H9 (cell line): ENCODE results near the gene PSPN. TPM values are rescaled to one million over a fixed set of nuclear protein-coding genes. Genes with fewer than 3 reads are reported as not detected.
A peak's percentile ranks its signal among the peaks of the same experiment; 100 is the strongest.

Experiments
- DNase-seq: peaks from one replicate; pipeline ENCODE4 v3.0.0-alpha.2; 2017
- H2AFZ ChIP-seq: one replicate; pipeline ENCODE4 v1.6.1; 2013; ENCODE audit warnings: mild to moderate bottlenecking, low read length, control low read depth, moderate library complexity
- H2AK5ac ChIP-seq: 2 replicates; pipeline ENCODE4 v1.6.1; 2013; ENCODE audit warnings: low read length, control low read depth, mixed read lengths; ENCODE audit not compliant: insufficient read length
- H2BK120ac ChIP-seq: one replicate; pipeline ENCODE4 v1.6.1; 2013; ENCODE audit warnings: low read depth, mild to moderate bottlenecking, low read length, control low read depth, inconsistent platforms; ENCODE audit not compliant: poor library complexity, severe bottlenecking
- H2BK12ac ChIP-seq: 2 replicates; pipeline ENCODE4 v1.6.1; 2013; ENCODE audit warnings: low read length, control low read depth, mixed read lengths, low read depth; ENCODE audit not compliant: insufficient read length
- H2BK15ac ChIP-seq: 2 replicates; pipeline ENCODE4 v1.6.1; 2013; ENCODE audit warnings: low read depth, low read length, control low read depth
- H2BK20ac ChIP-seq: one replicate; pipeline ENCODE4 v1.6.1; 2013; ENCODE audit warnings: low read depth, mild to moderate bottlenecking, low read length, control low read depth, inconsistent platforms; ENCODE audit not compliant: poor library complexity, severe bottlenecking
- H2BK5ac ChIP-seq: 2 replicates; pipeline ENCODE4 v1.6.1; 2013; ENCODE audit warnings: low read length, control low read depth, mixed read lengths; ENCODE audit not compliant: insufficient read length
- H3K14ac ChIP-seq: 2 replicates; pipeline ENCODE4 v1.6.1; 2013; ENCODE audit warnings: low read length, control low read depth; ENCODE audit not compliant: insufficient read depth
- H3K18ac ChIP-seq: 2 replicates; pipeline ENCODE4 v1.6.1; 2013; ENCODE audit warnings: low read depth, mild to moderate bottlenecking, mixed read lengths, low read length, control low read depth; ENCODE audit not compliant: insufficient read length
- H3K23ac ChIP-seq: 2 replicates; pipeline ENCODE4 v1.6.1; 2013; ENCODE audit warnings: low read length, control low read depth, mixed read lengths, low read depth; ENCODE audit not compliant: insufficient read length
- H3K23me2 ChIP-seq: 2 replicates; pipeline ENCODE4 v1.6.1; 2013; ENCODE audit warnings: low read depth, mild to moderate bottlenecking, mixed read lengths, low read length, control low read depth; ENCODE audit not compliant: insufficient read length, poor library complexity, severe bottlenecking
- H3K27ac ChIP-seq: 2 replicates; pipeline ENCODE4 v1.5.1; 2013; ENCODE audit warnings: low read length, control low read depth, mixed read lengths, low read depth; ENCODE audit not compliant: insufficient read length
- H3K27me3 ChIP-seq: 2 replicates; pipeline ENCODE4 v1.6.1; 2013; ENCODE audit warnings: low read length, control low read depth, inconsistent platforms; ENCODE audit not compliant: insufficient read depth
- H3K4ac ChIP-seq: 2 replicates; pipeline ENCODE4 v1.6.1; 2013; ENCODE audit warnings: low read depth, mild to moderate bottlenecking, control low read depth, inconsistent platforms, low read length, moderate library complexity
- H3K4me1 ChIP-seq: 2 replicates; pipeline ENCODE4 v1.6.1; 2013; ENCODE audit warnings: low read length, control low read depth, inconsistent platforms; ENCODE audit not compliant: insufficient read depth
- H3K4me2 ChIP-seq: 2 replicates; pipeline ENCODE4 v1.6.1; 2013; ENCODE audit warnings: low read length, control low read depth, mixed read lengths; ENCODE audit not compliant: insufficient read length, insufficient read depth
- H3K56ac ChIP-seq: 2 replicates; pipeline ENCODE4 v1.6.1; 2013; ENCODE audit warnings: low read depth, mild to moderate bottlenecking, mixed read lengths, low read length, control low read depth; ENCODE audit not compliant: insufficient read length
- H3K79me1 ChIP-seq: 2 replicates; pipeline ENCODE4 v1.6.1; 2013; ENCODE audit warnings: low read depth, mild to moderate bottlenecking, moderate library complexity, low read length, control low read depth, inconsistent platforms; ENCODE audit not compliant: insufficient read depth, poor library complexity, severe bottlenecking
- H3K79me2 ChIP-seq: 2 replicates; pipeline ENCODE4 v1.6.1; 2013; ENCODE audit warnings: low read length, control low read depth, inconsistent platforms; ENCODE audit not compliant: insufficient read depth
- H3K9ac ChIP-seq: 2 replicates; pipeline ENCODE4 v1.6.1; 2013; ENCODE audit warnings: low read length, control low read depth, mixed read lengths; ENCODE audit not compliant: insufficient read length; ENCODE audit errors: extremely low read depth
- H3K9me3 ChIP-seq: one replicate; pipeline ENCODE4 v1.6.1; 2013; ENCODE audit warnings: low read depth, low read length, inconsistent platforms; ENCODE audit not compliant: control insufficient read depth
- H3T11ph ChIP-seq: one replicate; pipeline ENCODE4 v1.6.1; 2013; ENCODE audit warnings: mild to moderate bottlenecking, low read length, control low read depth, inconsistent platforms
- H4K20me1 ChIP-seq: one replicate; pipeline ENCODE4 v1.6.1; 2013; ENCODE audit not compliant: control insufficient read depth, insufficient read length, insufficient read depth
- H4K5ac ChIP-seq: 2 replicates; pipeline ENCODE4 v1.6.1; 2013; ENCODE audit warnings: low read depth, mild to moderate bottlenecking, mixed read lengths, low read length, control low read depth; ENCODE audit not compliant: insufficient read length
- H4K8ac ChIP-seq: replicated peaks from 2 replicates; pipeline ENCODE4 v1.6.1; 2013; ENCODE audit warnings: low read length, control low read depth, mixed read lengths, low read depth; ENCODE audit not compliant: insufficient read length
- H4K91ac ChIP-seq: 2 replicates; pipeline ENCODE4 v1.6.1; 2013; ENCODE audit warnings: low read depth, mild to moderate bottlenecking, moderate library complexity, mixed read lengths, low read length, control low read depth; ENCODE audit not compliant: insufficient read length
- H3K27ac Mint-ChIP-seq, 3 experiments: 2 replicates in 2 of 3; 3 replicates in 1 of 3; pipeline ENCODE4 v1.8.0; 2020 to 2021; ENCODE audit warnings: mixed read lengths in 3 of 3, mild to moderate bottlenecking in 1 of 3, moderate library complexity in 1 of 3
- H3K27me3 Mint-ChIP-seq: 2 replicates; pipeline ENCODE4 v1.8.0; 2021; ENCODE audit warnings: low read depth, mild to moderate bottlenecking, moderate library complexity, mixed read lengths
- H3K36me3 Mint-ChIP-seq, 3 experiments: 2 replicates in 2 of 3; 3 replicates in 1 of 3; pipeline ENCODE4 v1.8.0; 2020 to 2021; ENCODE audit warnings: low read depth in 3 of 3, mixed read lengths in 3 of 3; ENCODE audit not compliant: insufficient read depth in 1 of 3
- H3K4me1 Mint-ChIP-seq, 2 experiments: 2 replicates each; pipeline ENCODE4 v1.8.0; 2020; ENCODE audit warnings: mixed read lengths in 2 of 2
- H3K4me3 Mint-ChIP-seq, 2 experiments: 2 replicates in 1 of 2; 3 replicates in 1 of 2; pipeline ENCODE4 v1.8.0; 2020 to 2021; ENCODE audit warnings: mild to moderate bottlenecking in 2 of 2, mixed read lengths in 2 of 2, moderate library complexity in 1 of 2
- H3K9me3 Mint-ChIP-seq, 2 experiments: 2 replicates in 1 of 2; 3 replicates in 1 of 2; pipeline ENCODE4 v1.8.0; 2020; ENCODE audit warnings: mild to moderate bottlenecking in 2 of 2, mixed read lengths in 2 of 2, moderate library complexity in 1 of 2
- CTCF ChIP-seq: fragments of 200-600 bp; sonication (generic); conservative IDR thresholded peaks from 3 replicates; pipeline ENCODE4 v1.8.0; 2021; ENCODE audit warnings: antibody characterized with exemption, mild to moderate bottlenecking
- WGBS: extraction: QIAGEN DNeasy Blood & Tissue Kit; methylation state at CpG from one replicate; pipeline ENCODE4 v1.1.7; 2013; ENCODE audit warnings: missing lambda C conversion rate, low lambda C conversion rate, mixed read lengths; ENCODE audit not compliant: insufficient read length; ENCODE audit errors: extremely low coverage; 5-methylcytosine and 5-hydroxymethylcytosine counted together
- total RNA-seq: library from RNA; stranded (reverse); gene quantifications from 2 replicates; pipeline ENCODE4 v1.2.1, GENCODE V29; 2021

PSPN gene
- total RNA-seq, 1 experiment from 2014 or later: 2.1 TPM

DNA sequence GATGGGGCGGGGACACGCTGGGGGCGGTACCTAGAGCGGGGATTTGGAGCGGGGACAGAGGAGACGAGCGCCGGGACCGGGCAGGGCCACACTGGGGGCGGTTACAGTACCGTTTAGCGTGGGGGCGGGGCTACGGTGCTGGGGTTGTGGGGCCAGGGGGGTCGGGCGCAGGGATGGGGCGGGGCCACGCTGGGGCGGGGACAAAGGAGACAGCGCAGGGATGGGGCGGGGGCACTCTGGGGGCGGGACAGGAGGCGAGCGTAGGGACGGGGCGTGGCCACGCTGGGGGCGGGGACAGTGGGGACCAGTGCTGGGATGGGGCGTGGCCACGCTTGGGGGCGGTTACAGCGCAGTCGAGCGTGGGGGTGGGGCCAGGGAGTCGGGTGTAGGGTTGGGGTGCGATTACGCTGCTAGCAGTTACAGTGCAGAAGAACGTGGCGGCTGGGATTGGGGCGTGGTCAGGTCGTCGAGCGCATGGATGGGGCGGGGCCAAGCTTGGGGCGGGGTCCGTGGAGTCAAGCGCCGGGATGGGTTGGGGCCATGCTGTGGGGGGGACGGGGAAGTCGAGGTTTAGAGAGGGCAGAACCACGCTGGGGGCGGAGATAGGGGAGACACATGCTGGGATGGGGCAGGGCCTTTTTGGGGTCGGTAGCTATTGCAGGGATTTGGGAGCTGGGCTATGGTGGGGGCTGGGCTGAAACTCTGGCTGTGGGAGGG is 2.5 kb downstream of the PSPN start:
- H2BK12ac ChIP-seq: no peak overlapping the region
- H2BK120ac ChIP-seq: no peak overlapping the region
- H3K9me3 ChIP-seq: no peaks in the 10 kb centered on the region
- H3K27me3 ChIP-seq: no peaks in the 10 kb centered on the region
- H2BK15ac ChIP-seq: no peak overlapping the region
- H3K56ac ChIP-seq: no peak overlapping the region
- WGBS: no CpG with 5 or more reads among the region's 53 CpGs
- peak overlapping the region; percentile 86 to 89 for H3K4me3 Mint-ChIP-seq
- H3K4me1 Mint-ChIP-seq: peaks cover 9 to 19% of the 10 kb centered on the region in 2 experiments
- peaks cover 6 to 10% (median 9%) of the 10 kb centered on the region in 3 experiments; a peak in 6 of 7 replicates for H3K36me3 Mint-ChIP-seq
- no peaks in the 10 kb centered on the region for H3K4me1 ChIP-seq
- H4K91ac ChIP-seq: no peak overlapping the region
- no peak overlapping the region for H2BK20ac ChIP-seq
- no peak overlapping the region for H3K23ac ChIP-seq
- peak overlapping the region; percentile 31 for H3K4me2 ChIP-seq
- no peak overlapping the region for H3K27ac ChIP-seq
- no peak overlapping the region for H4K8ac ChIP-seq
- no peak overlapping the region for H2AFZ ChIP-seq
- no peaks in the 10 kb centered on the region for H3K23me2 ChIP-seq
- no peaks in the 10 kb centered on the region for H3K79me1 ChIP-seq
- H4K20me1 ChIP-seq: no peaks in the 10 kb centered on the region
- no peak overlapping the region for H2AK5ac ChIP-seq
- peak overlapping the region; percentile 68 for H3K9ac ChIP-seq
- no peaks in the 10 kb centered on the region for H3K79me2 ChIP-seq
- H2BK5ac ChIP-seq: no peak overlapping the region
- no peak overlapping the region for H3K4ac ChIP-seq
- peak; percentile 100 for DNase-seq
- no peak overlapping the region for H3T11ph ChIP-seq
- peaks cover 3% of the 10 kb centered on the region for H3K27me3 Mint-ChIP-seq
- no peak for TF ChIP-seq CTCF
- no peaks in the 10 kb centered on the region for H3K9me3 Mint-ChIP-seq
- peak overlapping the region; percentile 81 for H3K18ac ChIP-seq
- H3K27ac Mint-ChIP-seq: peak overlapping the region; percentile 93 to 98 (median 96); a peak in 6 of 7 replicates
- H3K14ac ChIP-seq: no peak overlapping the region
- no peak overlapping the region for H4K5ac ChIP-seq
